ENCODE results near the gene PDCD1.

Gene PDCD1

GRCh38 chr2:241849616-241850543 is 8.8 kb downstream of the PDCD1 start:
- H3K4me1 ChIP-seq (ENCODE audit: control insufficient read depth, insufficient read depth, low read depth, low read length) = peaks cover 15% of the 10 kb centered on the region
- H3K9ac ChIP-seq (ENCODE audit: low read length) = no peak overlapping the region
- DNase-seq = no peak
- H3K14ac ChIP-seq (ENCODE audit: low read length in 2 of 2) = no peak overlapping the region
- no peak overlapping the region for H2AFZ ChIP-seq (ENCODE audit: low read depth, low read length)
- H3K4ac ChIP-seq (ENCODE audit: low read depth in 1 of 2, low read length in 2 of 2) = peak overlapping the region in 1 of 2 experiments; percentile 51
- H3K36me3 ChIP-seq (ENCODE audit: control insufficient read depth in 1 of 2, insufficient read depth in 2 of 2, low read depth in 1 of 2, low read length in 2 of 2) = no peaks in the 10 kb centered on the region
- no peak overlapping the region for H2BK15ac ChIP-seq (ENCODE audit: low read depth, poor library complexity, severe bottlenecking)
- H3K79me1 ChIP-seq (replicated peaks; ENCODE audit: low read length, poor library complexity, severe bottlenecking) = no peaks in the 10 kb centered on the region
- H4K8ac ChIP-seq (ENCODE audit: low read length) = no peak overlapping the region
- H3K23ac ChIP-seq (ENCODE audit: low read length in 2 of 2) = no peak overlapping the region
- no peaks in the 10 kb centered on the region for H3K9me3 ChIP-seq (ENCODE audit: control insufficient read depth, low read length)
- H2BK120ac ChIP-seq (ENCODE audit: low read depth, low read length) = no peak overlapping the region
- H2BK12ac ChIP-seq (ENCODE audit: low read length in 2 of 2) = no peak overlapping the region
- no peak overlapping the region for H3K4me3 ChIP-seq (ENCODE audit: insufficient read depth in 1 of 2, low read depth in 1 of 2, low read length in 2 of 2)
- peaks cover 14 to 37% of the 10 kb centered on the region in 2 experiments for H3K27me3 ChIP-seq (ENCODE audit: control insufficient read depth in 1 of 2, insufficient read depth in 1 of 2, low read length in 2 of 2)
- no peak overlapping the region for H3K18ac ChIP-seq (ENCODE audit: low read depth in 1 of 2, low read length in 2 of 2)
- H3K27ac ChIP-seq (ENCODE audit: low read length, poor library complexity, severe bottlenecking) = no peak overlapping the region
- no peak overlapping the region for H3K4me2 ChIP-seq (ENCODE audit: low read length, poor library complexity, severe bottlenecking)
- H4K91ac ChIP-seq (ENCODE audit: low read length) = no peak overlapping the region
- H2AK5ac ChIP-seq (ENCODE audit: low read length, severe bottlenecking) = no peak overlapping the region
- WGBS = 70% methylated on average over 11 of the region's 16 CpGs
- H2BK5ac ChIP-seq (ENCODE audit: low read depth, low read length, poor library complexity, severe bottlenecking) = no peak overlapping the region

DNA sequence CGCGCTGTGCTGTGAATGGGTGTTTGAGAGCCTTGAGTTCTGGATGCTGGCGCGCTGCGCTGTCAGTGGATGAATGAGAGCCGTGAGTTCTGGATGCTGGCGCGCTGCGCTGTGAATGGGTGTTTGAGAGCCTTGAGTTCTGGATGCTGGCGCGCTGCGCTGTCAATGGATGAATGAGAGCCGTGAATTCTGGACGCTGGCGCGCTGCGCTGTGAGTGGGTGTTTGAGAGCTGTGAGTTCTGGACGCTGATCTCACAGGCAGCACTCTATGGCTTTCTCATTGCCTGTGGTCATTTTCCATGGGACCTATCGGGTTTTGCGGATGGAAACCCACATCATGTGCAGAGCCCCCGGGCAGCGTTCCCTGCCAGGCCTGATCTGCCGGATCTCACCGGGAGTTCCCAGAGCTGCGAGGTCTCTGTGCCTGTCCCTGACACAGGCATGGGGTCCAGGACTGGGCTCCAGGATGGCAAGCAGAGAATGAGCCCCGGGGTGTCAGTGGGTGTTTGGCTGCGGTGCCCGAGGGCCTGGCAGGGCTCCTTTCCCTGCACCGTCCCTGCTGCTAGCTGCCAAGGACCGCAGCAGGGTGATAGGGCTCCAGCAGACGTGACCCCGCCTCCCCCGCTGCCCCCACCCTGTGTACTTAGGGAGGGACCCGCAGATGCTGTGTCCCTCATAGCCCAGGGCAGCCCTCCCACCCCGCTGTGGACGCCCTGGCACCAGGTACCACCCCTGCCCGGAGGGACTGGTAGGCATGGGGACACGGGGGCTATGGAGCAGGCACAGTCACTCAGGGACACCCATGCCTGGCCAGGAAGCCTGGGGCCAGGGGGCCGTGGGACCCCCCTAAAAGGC is 9.7 kb downstream of the PDCD1 start:
- peak overlapping the region; percentile 12 for H2BK15ac ChIP-seq (ENCODE audit: low read depth, poor library complexity, severe bottlenecking)
- peaks cover 20 to 36% of the 10 kb centered on the region in 2 experiments for H3K27me3 ChIP-seq (ENCODE audit: control insufficient read depth in 1 of 2, insufficient read depth in 1 of 2, low read length in 2 of 2)
- H3K4ac ChIP-seq (ENCODE audit: low read depth in 1 of 2, low read length in 2 of 2) = no peak overlapping the region
- no peak overlapping the region for H2AFZ ChIP-seq (ENCODE audit: low read depth, low read length)
- no peak overlapping the region for H3K23ac ChIP-seq (ENCODE audit: low read length in 2 of 2)
- no peak overlapping the region for H2BK120ac ChIP-seq (ENCODE audit: low read depth, low read length)
- H2BK12ac ChIP-seq (ENCODE audit: low read length in 2 of 2) = no peak overlapping the region
- no peaks in the 10 kb centered on the region for H3K79me1 ChIP-seq (replicated peaks; ENCODE audit: low read length, poor library complexity, severe bottlenecking)
- no peaks in the 10 kb centered on the region for H3K36me3 ChIP-seq (ENCODE audit: control insufficient read depth in 1 of 2, insufficient read depth in 2 of 2, low read depth in 1 of 2, low read length in 2 of 2)
- no peak overlapping the region for H3K27ac ChIP-seq (ENCODE audit: low read length, poor library complexity, severe bottlenecking)
- WGBS = 92% methylated on average over 39 of the region's 39 CpGs
- H4K91ac ChIP-seq (ENCODE audit: low read length) = no peak overlapping the region
- no peak overlapping the region for H3K18ac ChIP-seq (ENCODE audit: low read depth in 1 of 2, low read length in 2 of 2)
- H3K4me1 ChIP-seq (ENCODE audit: control insufficient read depth, insufficient read depth, low read depth, low read length) = peaks cover 15% of the 10 kb centered on the region
- H4K8ac ChIP-seq (ENCODE audit: low read length) = no peak overlapping the region
- no peak overlapping the region for H2AK5ac ChIP-seq (ENCODE audit: low read length, severe bottlenecking)
- no peak overlapping the region for H3K4me2 ChIP-seq (ENCODE audit: low read length, poor library complexity, severe bottlenecking)
- H2BK5ac ChIP-seq (ENCODE audit: low read depth, low read length, poor library complexity, severe bottlenecking) = no peak overlapping the region
- no peak for DNase-seq
- no peak overlapping the region for H3K4me3 ChIP-seq (ENCODE audit: insufficient read depth in 1 of 2, low read depth in 1 of 2, low read length in 2 of 2)
- no peaks in the 10 kb centered on the region for H3K9me3 ChIP-seq (ENCODE audit: control insufficient read depth, low read length)
- H3K9ac ChIP-seq (ENCODE audit: low read length) = no peak overlapping the region
- peak overlapping the region in 1 of 2 experiments; percentile 42 for H3K14ac ChIP-seq (ENCODE audit: low read length in 2 of 2)

DNA sequence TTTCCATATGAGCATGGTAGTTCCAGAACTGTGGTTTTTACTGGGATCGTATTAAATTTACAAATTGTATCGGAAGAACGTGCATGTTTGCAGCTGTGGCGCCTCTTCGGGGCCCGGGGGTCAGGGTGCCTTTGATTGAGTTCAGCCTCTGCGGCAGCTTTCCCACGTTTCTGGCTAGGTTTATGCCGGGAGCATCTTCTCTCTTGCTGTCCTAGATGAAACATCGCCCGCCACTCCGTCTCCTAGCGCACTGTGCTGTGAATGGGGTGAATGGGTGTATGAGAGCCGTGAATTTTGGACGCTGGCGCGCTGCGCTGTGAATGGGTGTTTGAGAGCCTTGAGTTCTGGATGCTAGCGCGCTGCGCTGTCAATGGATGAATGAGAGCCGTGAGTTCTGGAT is 12.3 kb downstream of the PDCD1 start:
- H4K91ac ChIP-seq (ENCODE audit: low read length) = no peak overlapping the region
- peaks cover 12% of the 10 kb centered on the region for H3K4me1 ChIP-seq (ENCODE audit: control insufficient read depth, insufficient read depth, low read depth, low read length)
- no peak overlapping the region for H4K8ac ChIP-seq (ENCODE audit: low read length)
- H3K9me3 ChIP-seq (ENCODE audit: control insufficient read depth, low read length) = no peaks in the 10 kb centered on the region
- no peak overlapping the region for H3K27ac ChIP-seq (ENCODE audit: low read length, poor library complexity, severe bottlenecking)
- no peak overlapping the region for H3K9ac ChIP-seq (ENCODE audit: low read length)
- H2BK15ac ChIP-seq (ENCODE audit: low read depth, poor library complexity, severe bottlenecking) = no peak overlapping the region
- no peak overlapping the region for H3K4ac ChIP-seq (ENCODE audit: low read depth in 1 of 2, low read length in 2 of 2)
- H3K18ac ChIP-seq (ENCODE audit: low read depth in 1 of 2, low read length in 2 of 2) = no peak overlapping the region
- H2AFZ ChIP-seq (ENCODE audit: low read depth, low read length) = no peak overlapping the region
- H3K23ac ChIP-seq (ENCODE audit: low read length in 2 of 2) = no peak overlapping the region
- no peaks in the 10 kb centered on the region for H3K79me1 ChIP-seq (replicated peaks; ENCODE audit: low read length, poor library complexity, severe bottlenecking)
- H3K4me3 ChIP-seq (ENCODE audit: insufficient read depth in 1 of 2, low read depth in 1 of 2, low read length in 2 of 2) = no peak overlapping the region
- no peak overlapping the region for H3K4me2 ChIP-seq (ENCODE audit: low read length, poor library complexity, severe bottlenecking)
- DNase-seq = no peak
- no peak overlapping the region for H2BK5ac ChIP-seq (ENCODE audit: low read depth, low read length, poor library complexity, severe bottlenecking)
- no peaks in the 10 kb centered on the region for H3K36me3 ChIP-seq (ENCODE audit: control insufficient read depth in 1 of 2, insufficient read depth in 2 of 2, low read depth in 1 of 2, low read length in 2 of 2)
- H3K27me3 ChIP-seq (ENCODE audit: control insufficient read depth in 1 of 2, insufficient read depth in 1 of 2, low read length in 2 of 2) = peaks cover 20 to 26% of the 10 kb centered on the region in 2 experiments
- H2BK12ac ChIP-seq (ENCODE audit: low read length in 2 of 2) = no peak overlapping the region
- 93% methylated on average over 22 of the region's 22 CpGs for WGBS
- H3K14ac ChIP-seq (ENCODE audit: low read length in 2 of 2) = peak overlapping the region in 1 of 2 experiments; percentile 32
- H2AK5ac ChIP-seq (ENCODE audit: low read length, severe bottlenecking) = no peak overlapping the region
- no peak overlapping the region for H2BK120ac ChIP-seq (ENCODE audit: low read depth, low read length)

Data from mesenchymal stem cell (in vitro differentiated cells and primary cell).